Measurements from ENCODE around the gene PARD3.

DNA sequence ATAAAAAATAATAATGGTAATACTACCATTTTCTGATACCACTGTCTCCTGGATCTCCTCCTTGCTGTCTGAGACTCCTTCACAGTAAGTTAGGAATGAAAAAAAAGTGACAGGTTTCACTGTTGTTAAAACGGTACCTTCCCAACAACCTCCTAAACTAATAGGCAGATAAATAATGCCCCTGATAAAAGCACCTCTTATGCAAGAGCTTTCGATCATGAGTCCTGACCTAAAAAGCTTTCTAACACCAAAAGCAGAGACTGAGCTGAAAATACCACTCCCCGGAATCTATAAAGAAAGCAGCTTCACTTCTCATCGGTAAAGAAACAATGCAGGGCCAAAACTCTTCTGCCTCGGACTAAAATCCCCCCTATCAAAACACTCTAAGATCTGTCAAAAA is 14.5 kb downstream of the PARD3 start:
- TF ChIP-seq CTCF (IDR thresholded peaks at IDR 0.05; ENCODE audit: borderline replicate concordance, extremely low read depth, low read length, poor library complexity, severe bottlenecking): no peak
- TF ChIP-seq EZH2 (IDR thresholded peaks at IDR 0.05; ENCODE audit: borderline replicate concordance, low read depth, low read length, severe bottlenecking): no peak
